A673 (cell line): ENCODE data around the gene IFI35. TPM values are rescaled to one million over a fixed set of nuclear protein-coding genes. Genes with fewer than 3 reads are reported as not detected.

Source experiments
- total RNA-seq: library from RNA; stranded (reverse); gene quantifications from 2 replicates; pipeline ENCODE4 v1.2.3, GENCODE V29; 2021

The IFI35 gene
- total RNA-seq, 1 experiment from 2014 or later, result 4.9 TPM

Other genes starting within 250 kb of the IFI35 start
- gene RAMP2, start 245.6 kb upstream of the IFI35 start, total RNA-seq, result 3.8 and 5.0 TPM in 2 replicates
- 34.3 and 35.6 TPM in 2 replicates for gene VPS25, start 233.3 kb upstream of the IFI35 start, total RNA-seq
- 0.11 and 0.37 TPM in 2 replicates for gene WNK4, start 226.2 kb upstream of the IFI35 start, total RNA-seq
- gene COA3, start 208.1 kb upstream of the IFI35 start, total RNA-seq, result 29.0 and 30.5 TPM in 2 replicates
- gene CNTD1, start 207.9 kb upstream of the IFI35 start, total RNA-seq, result not detected in 2 replicates
- gene BECN1, start 182.5 kb upstream of the IFI35 start, total RNA-seq, result 34.2 and 36.0 TPM in 2 replicates
- gene PSME3, start 173.4 kb upstream of the IFI35 start, total RNA-seq, result 93.7 and 120 TPM in 2 replicates
- 1.2 and 1.4 TPM in 2 replicates for gene AOC2, start 162.2 kb upstream of the IFI35 start, total RNA-seq
- 0.62 and 0.70 TPM in 2 replicates for gene AOC3, start 155.6 kb upstream of the IFI35 start, total RNA-seq
- not detected in 2 replicates for gene G6PC1, start 106.0 kb upstream of the IFI35 start, total RNA-seq
- gene AARSD1, start 42.3 kb upstream of the IFI35 start, total RNA-seq, result 32.9 and 36.0 TPM in 2 replicates
- gene PTGES3L, start 26.7 kb upstream of the IFI35 start, total RNA-seq, result 0.64 and 1.1 TPM in 2 replicates
- 7.3 and 8.0 TPM in 2 replicates for gene RUNDC1, start 26.2 kb upstream of the IFI35 start, total RNA-seq
- 547 and 560 TPM in 2 replicates for gene RPL27, start 8.4 kb upstream of the IFI35 start, total RNA-seq
- 45.2 and 47.0 TPM in 2 replicates for gene VAT1, start 15.6 kb downstream of the IFI35 start, total RNA-seq
- 5.5 and 6.7 TPM in 2 replicates for gene RND2, start 18.4 kb downstream of the IFI35 start, total RNA-seq
- 24.2 and 32.9 TPM in 2 replicates for gene BRCA1, start 118.6 kb downstream of the IFI35 start, total RNA-seq
- 19.5 and 23.0 TPM in 2 replicates for gene NBR1, start 164.4 kb downstream of the IFI35 start, total RNA-seq
- gene TMEM106A, start 205.1 kb downstream of the IFI35 start, total RNA-seq, result 1.8 and 2.1 TPM in 2 replicates
- gene CCDC200, start 221.8 kb downstream of the IFI35 start, total RNA-seq, result not detected in 2 replicates
- 3,906 and 4,067 TPM in 2 replicates for gene RNU2-1, start 227.2 kb downstream of the IFI35 start, total RNA-seq